Measurements from ENCODE around the gene TARBP1.
"Not testable (repeated sequence)": the region's sequence is repeated elsewhere in the genome, so short reads cannot be mapped to it uniquely, and the experiment has no call there.

TARBP1 gene

DNA sequence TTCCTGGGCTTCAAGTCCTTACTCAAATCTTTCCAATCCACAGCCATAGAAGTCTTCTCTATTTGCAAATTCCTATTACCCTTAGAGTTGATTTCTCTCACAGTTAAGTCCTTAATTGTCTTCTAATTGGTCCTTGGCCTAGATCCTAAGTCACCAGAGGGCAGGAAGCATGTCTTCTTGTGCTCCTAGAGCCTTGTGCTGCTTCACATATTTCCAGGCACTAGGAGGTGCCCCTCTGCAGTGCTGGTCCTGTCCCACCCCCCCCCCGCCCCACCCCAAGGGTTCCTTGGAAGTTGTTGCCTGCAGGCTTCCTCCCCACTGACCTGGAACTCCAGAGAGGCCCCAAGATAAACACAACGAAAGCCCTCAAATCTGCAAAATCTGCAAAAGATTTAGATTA lies 28.1 kb upstream of the TARBP1 start:
- Histone ChIP-seq H3K9me3 (ENCODE audit: low read length) (no peaks in the 10 kb centered on the region), H3K79me2 (ENCODE audit: insufficient read depth, low read length) (no peaks in the 10 kb centered on the region), H3K9me2 (ENCODE audit: low read depth, low read length) (no peaks in the 10 kb centered on the region), H3K4me2 (ENCODE audit: low read length) (no peak overlapping the region), H3K4me1 (ENCODE audit: insufficient read depth, low read length, severe bottlenecking) (peaks cover 4% of the 10 kb centered on the region), H3K27me3 (ENCODE audit: insufficient read depth, low read length) (no peaks in the 10 kb centered on the region), H3K4me3 (ENCODE audit: low read depth, low read length, poor library complexity, severe bottlenecking) (no peak overlapping the region), H2AFZ (ENCODE audit: low read length) (no peak overlapping the region), H4K20me1 (ENCODE audit: insufficient read depth, low read length) (no peaks in the 10 kb centered on the region), H3K9ac (ENCODE audit: low read length) (no peak overlapping the region), H3F3A (ENCODE audit: insufficient read depth, low read length) (no peaks in the 10 kb centered on the region), H3K36me3 (ENCODE audit: insufficient read depth, low read length) (no peaks in the 10 kb centered on the region), H3K27ac (ENCODE audit: low read depth, low read length, poor library complexity, severe bottlenecking) (no peak overlapping the region)
- no peak for TF ChIP-seq CTCF (IDR thresholded peaks at IDR 0.05; ENCODE audit: low read length)
- TF ChIP-seq EZH2 (IDR thresholded peaks at IDR 0.05; ENCODE audit: borderline replicate concordance, low read length), result no peak

- H3K4me2 ChIP-seq (ENCODE audit: low read length), result no peak overlapping the region
- H3F3A ChIP-seq (ENCODE audit: insufficient read depth, low read length), result no peaks in the 10 kb centered on the region
- no peaks in the 10 kb centered on the region for H3K27me3 ChIP-seq (ENCODE audit: insufficient read depth, low read length)
- no peak overlapping the region for H3K9ac ChIP-seq (ENCODE audit: low read length)
- no peak for TF ChIP-seq EZH2 (IDR thresholded peaks at IDR 0.05; ENCODE audit: borderline replicate concordance, low read length)
- no peak for TF ChIP-seq CTCF (IDR thresholded peaks at IDR 0.05; ENCODE audit: low read length)
- H3K4me3 ChIP-seq (ENCODE audit: low read depth, low read length, poor library complexity, severe bottlenecking), result no peak overlapping the region
- H2AFZ ChIP-seq (ENCODE audit: low read length), result no peak overlapping the region
- peaks cover 4% of the 10 kb centered on the region for H3K4me1 ChIP-seq (ENCODE audit: insufficient read depth, low read length, severe bottlenecking)
- no peak overlapping the region for H3K27ac ChIP-seq (ENCODE audit: low read depth, low read length, poor library complexity, severe bottlenecking)
- H3K9me3 ChIP-seq (ENCODE audit: low read length), result no peaks in the 10 kb centered on the region
- H4K20me1 ChIP-seq (ENCODE audit: insufficient read depth, low read length), result no peaks in the 10 kb centered on the region
- H3K79me2 ChIP-seq (ENCODE audit: insufficient read depth, low read length), result no peaks in the 10 kb centered on the region
- H3K36me3 ChIP-seq (ENCODE audit: insufficient read depth, low read length), result no peaks in the 10 kb centered on the region
- H3K9me2 ChIP-seq (ENCODE audit: low read depth, low read length), result no peaks in the 10 kb centered on the region
These were observed 26.8 kb upstream of the TARBP1 start for GRCh38 chr1:234505769-234506102.

GRCh38 chr1:234504969-234505768 lies 26.2 kb upstream of the TARBP1 start:
- no peak overlapping the region for H3K27ac ChIP-seq (ENCODE audit: low read depth, low read length, poor library complexity, severe bottlenecking)
- no peaks in the 10 kb centered on the region for H3F3A ChIP-seq (ENCODE audit: insufficient read depth, low read length)
- TF ChIP-seq CTCF (IDR thresholded peaks at IDR 0.05; ENCODE audit: low read length) (no peak), EZH2 (IDR thresholded peaks at IDR 0.05; ENCODE audit: borderline replicate concordance, low read length) (no peak)

GRCh38 chr1:234504251-234504650 lies 25.3 kb upstream of the TARBP1 start:
- H3K9me3 ChIP-seq (ENCODE audit: low read length); H3K27ac ChIP-seq (ENCODE audit: low read depth, low read length, poor library complexity, severe bottlenecking); H3K9ac ChIP-seq (ENCODE audit: low read length): not testable (repeated sequence)

More at GRCh38 chr1:234504969-234505768, 26.2 kb upstream of the TARBP1 start:
- H3K9ac ChIP-seq (ENCODE audit: low read length), result no peak overlapping the region
- no peaks in the 10 kb centered on the region for H4K20me1 ChIP-seq (ENCODE audit: insufficient read depth, low read length)
- H3K9me2 ChIP-seq (ENCODE audit: low read depth, low read length), result no peaks in the 10 kb centered on the region
- H3K4me3 ChIP-seq (ENCODE audit: low read depth, low read length, poor library complexity, severe bottlenecking), result no peak overlapping the region
- H3K9me3 ChIP-seq (ENCODE audit: low read length), result no peaks in the 10 kb centered on the region
- H3K36me3 ChIP-seq (ENCODE audit: insufficient read depth, low read length), result no peaks in the 10 kb centered on the region
- H2AFZ ChIP-seq (ENCODE audit: low read length), result no peak overlapping the region
- no peak overlapping the region for H3K4me2 ChIP-seq (ENCODE audit: low read length)
- H3K27me3 ChIP-seq (ENCODE audit: insufficient read depth, low read length), result no peaks in the 10 kb centered on the region
- no peaks in the 10 kb centered on the region for H3K79me2 ChIP-seq (ENCODE audit: insufficient read depth, low read length)
- peaks cover 7% of the 10 kb centered on the region for H3K4me1 ChIP-seq (ENCODE audit: insufficient read depth, low read length, severe bottlenecking)

More at GRCh38 chr1:234504251-234504650, 25.3 kb upstream of the TARBP1 start:
- H4K20me1 ChIP-seq (ENCODE audit: insufficient read depth, low read length); H3K9me2 ChIP-seq (ENCODE audit: low read depth, low read length); H3K4me2 ChIP-seq (ENCODE audit: low read length); H2AFZ ChIP-seq (ENCODE audit: low read length); H3K36me3 ChIP-seq (ENCODE audit: insufficient read depth, low read length); H3K79me2 ChIP-seq (ENCODE audit: insufficient read depth, low read length); H3F3A ChIP-seq (ENCODE audit: insufficient read depth, low read length); H3K4me3 ChIP-seq (ENCODE audit: low read depth, low read length, poor library complexity, severe bottlenecking); H3K27me3 ChIP-seq (ENCODE audit: insufficient read depth, low read length): not testable (repeated sequence)
- peaks cover 17% of the 10 kb centered on the region for H3K4me1 ChIP-seq (ENCODE audit: insufficient read depth, low read length, severe bottlenecking)
